ENCODE data around the gene OPN4.

DNA sequence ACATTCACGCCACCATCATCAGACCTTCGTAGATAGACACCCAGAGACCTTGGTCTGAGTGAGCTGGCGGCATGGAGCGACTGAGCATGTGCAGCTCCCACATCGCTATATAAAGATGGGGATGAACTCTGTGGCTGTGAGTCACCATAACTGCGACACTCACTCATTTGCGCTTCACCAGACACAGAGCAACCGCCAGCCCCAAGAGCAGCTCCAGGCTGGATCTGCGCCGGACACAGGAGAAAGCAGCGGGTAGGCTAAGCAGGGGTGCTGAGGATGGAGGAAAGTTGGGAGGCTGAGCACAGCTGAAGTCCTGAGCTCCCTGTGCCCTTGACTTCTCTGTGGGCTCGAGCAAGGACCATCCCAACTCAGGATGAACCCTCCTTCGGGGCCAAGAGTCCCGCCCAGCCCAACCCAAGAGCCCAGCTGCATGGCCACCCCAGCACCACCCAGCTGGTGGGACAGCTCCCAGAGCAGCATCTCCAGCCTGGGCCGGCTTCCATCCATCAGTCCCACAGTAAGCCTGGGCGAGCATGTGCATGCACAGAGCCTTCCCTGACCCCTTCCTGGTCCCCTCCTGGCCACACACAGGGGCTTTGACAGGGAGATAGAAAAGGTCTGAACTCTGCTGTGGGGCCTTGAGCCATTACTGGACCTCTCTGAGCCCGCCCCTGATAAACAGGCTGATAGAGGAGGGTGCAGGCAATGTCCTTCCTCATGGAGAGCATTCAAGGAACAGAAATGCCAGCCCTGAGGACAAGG is at the start of gene OPN4:
- TF ChIP-seq EP300 (IDR thresholded peaks at IDR 0.05) (no peak), EHMT2 (IDR thresholded peaks at IDR 0.05; ENCODE audit: low read depth) (no peak), POLR2A (IDR thresholded peaks at IDR 0.05; ENCODE audit: low read length) (no peak), JUNB (IDR thresholded peaks at IDR 0.05) (no peak), KDM1A (IDR thresholded peaks at IDR 0.05; ENCODE audit: low read depth) (no peak), RAD21 (conservative IDR thresholded peaks at IDR 0.05 in 1 of 2, IDR thresholded peaks at IDR 0.05 in 1 of 2) (no peak), CEBPB (IDR thresholded peaks at IDR 0.05) (no peak), GATA3 (IDR thresholded peaks at IDR 0.05; ENCODE audit: borderline replicate concordance) (no peak), POLR2AphosphoS2 (conservative IDR thresholded peaks at IDR 0.05; ENCODE audit: low read length) (no peak), JUN (IDR thresholded peaks at IDR 0.05) (no peak)
- TF ChIP-seq, protein P1, sequence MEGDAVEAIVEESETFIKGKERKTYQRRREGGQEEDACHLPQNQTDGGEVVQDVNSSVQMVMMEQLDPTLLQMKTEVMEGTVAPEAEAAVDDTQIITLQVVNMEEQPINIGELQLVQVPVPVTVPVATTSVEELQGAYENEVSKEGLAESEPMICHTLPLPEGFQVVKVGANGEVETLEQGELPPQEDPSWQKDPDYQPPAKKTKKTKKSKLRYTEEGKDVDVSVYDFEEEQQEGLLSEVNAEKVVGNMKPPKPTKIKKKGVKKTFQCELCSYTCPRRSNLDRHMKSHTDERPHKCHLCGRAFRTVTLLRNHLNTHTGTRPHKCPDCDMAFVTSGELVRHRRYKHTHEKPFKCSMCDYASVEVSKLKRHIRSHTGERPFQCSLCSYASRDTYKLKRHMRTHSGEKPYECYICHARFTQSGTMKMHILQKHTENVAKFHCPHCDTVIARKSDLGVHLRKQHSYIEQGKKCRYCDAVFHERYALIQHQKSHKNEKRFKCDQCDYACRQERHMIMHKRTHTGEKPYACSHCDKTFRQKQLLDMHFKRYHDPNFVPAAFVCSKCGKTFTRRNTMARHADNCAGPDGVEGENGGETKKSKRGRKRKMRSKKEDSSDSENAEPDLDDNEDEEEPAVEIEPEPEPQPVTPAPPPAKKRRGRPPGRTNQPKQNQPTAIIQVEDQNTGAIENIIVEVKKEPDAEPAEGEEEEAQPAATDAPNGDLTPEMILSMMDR (IDR thresholded peaks at IDR 0.05) = no peak

All from A549 (cell line).